HG02623 (cell line): ENCODE data around the gene TSHZ1.

Experiments used
- ATAC-seq: cut with Tn5 transposase; IDR thresholded peaks from one replicate; pipeline ENCODE4 v1.9.1; 2021; ENCODE audit warnings: moderate library complexity; ENCODE audit not compliant: unreplicated experiment

Gene TSHZ1, protein sequence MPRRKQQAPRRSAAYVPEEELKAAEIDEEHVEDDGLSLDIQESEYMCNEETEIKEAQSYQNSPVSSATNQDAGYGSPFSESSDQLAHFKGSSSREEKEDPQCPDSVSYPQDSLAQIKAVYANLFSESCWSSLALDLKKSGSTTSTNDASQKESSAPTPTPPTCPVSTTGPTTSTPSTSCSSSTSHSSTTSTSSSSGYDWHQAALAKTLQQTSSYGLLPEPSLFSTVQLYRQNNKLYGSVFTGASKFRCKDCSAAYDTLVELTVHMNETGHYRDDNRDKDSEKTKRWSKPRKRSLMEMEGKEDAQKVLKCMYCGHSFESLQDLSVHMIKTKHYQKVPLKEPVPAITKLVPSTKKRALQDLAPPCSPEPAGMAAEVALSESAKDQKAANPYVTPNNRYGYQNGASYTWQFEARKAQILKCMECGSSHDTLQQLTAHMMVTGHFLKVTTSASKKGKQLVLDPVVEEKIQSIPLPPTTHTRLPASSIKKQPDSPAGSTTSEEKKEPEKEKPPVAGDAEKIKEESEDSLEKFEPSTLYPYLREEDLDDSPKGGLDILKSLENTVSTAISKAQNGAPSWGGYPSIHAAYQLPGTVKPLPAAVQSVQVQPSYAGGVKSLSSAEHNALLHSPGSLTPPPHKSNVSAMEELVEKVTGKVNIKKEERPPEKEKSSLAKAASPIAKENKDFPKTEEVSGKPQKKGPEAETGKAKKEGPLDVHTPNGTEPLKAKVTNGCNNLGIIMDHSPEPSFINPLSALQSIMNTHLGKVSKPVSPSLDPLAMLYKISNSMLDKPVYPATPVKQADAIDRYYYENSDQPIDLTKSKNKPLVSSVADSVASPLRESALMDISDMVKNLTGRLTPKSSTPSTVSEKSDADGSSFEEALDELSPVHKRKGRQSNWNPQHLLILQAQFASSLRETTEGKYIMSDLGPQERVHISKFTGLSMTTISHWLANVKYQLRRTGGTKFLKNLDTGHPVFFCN (N-terminal part only)

GRCh38 chr18:75210274-75211001, at the start of gene TSHZ1:
Gene TSHZ1, plus strand, starts transcription at chr18:75210797. Its CDS starts 1,080 bp downstream, at chr18:75211877.
- ATAC-seq, result peak; percentile 32

GRCh38 chr18:75161256-75162028, 49.2 kb upstream of the TSHZ1 start:
- no peak for ATAC-seq

- no peak for ATAC-seq
These were observed 48.1 kb upstream of the TSHZ1 start for GRCh38 chr18:75162467-75162866.

DNA sequence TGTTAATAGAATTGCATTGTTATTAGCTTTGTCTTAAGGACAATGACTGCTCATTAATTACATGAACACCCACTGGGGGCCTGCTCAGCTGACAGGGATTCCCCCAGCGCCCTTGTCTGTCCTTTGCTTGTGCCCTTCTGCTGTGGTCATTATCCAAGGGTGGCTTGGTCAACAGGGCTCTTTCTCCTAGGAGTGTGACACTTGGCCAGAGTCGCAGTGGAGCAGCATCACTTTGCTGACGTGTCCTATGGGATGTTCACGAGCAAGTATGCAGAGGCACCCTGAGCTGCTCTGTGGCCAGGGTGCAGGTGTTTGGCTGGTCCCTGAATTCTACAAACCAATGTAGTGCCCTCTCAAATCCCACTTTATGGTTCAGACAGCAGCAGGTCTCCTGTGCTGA, 47.6 kb upstream of the TSHZ1 start:
- no peak for ATAC-seq

- ATAC-seq, result no peak
These were observed 46.9 kb upstream of the TSHZ1 start for GRCh38 chr18:75163736-75164135.

DNA sequence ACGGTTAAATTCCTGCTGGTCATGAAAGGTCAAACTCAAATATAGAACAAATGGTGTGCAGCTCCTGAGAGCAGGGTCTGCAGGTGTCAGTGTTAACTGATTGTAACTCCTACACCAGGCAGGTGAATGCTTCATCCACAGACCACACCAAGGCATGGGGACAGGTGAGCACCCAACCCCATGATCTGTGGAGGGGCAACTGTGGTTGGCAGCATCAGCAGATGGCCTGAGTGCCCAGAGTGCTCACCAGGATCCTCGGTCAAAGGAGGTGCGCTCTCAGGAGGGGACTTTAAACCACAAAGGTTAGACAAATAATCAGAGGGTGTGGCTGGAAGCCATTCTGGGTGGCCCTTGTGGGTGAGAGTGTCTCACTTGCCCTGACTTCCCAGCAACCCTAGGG, 46.1 kb upstream of the TSHZ1 start:
- no peak for ATAC-seq

DNA sequence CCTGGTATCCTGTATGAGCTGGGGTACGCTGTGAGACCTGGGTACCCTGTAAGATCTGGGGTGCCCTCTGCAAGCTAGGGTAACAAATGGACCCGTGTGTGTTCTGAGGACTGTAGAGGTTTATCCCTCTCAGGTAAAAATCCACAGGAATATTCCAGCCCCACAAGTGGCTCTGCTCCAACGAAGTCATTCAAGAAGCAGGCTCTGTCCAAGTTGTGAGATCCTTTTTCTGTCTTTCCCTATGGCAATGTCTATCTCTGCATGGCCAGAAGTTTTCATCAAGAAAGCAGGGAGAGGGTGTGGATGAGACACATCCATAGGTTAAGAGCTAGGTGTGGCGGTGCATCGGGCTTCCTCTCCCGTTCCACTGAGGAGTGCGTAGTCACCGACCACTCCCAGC, 44.7 kb upstream of the TSHZ1 start:
- ATAC-seq, result no peak

GRCh38 chr18:75167137-75167536, 43.5 kb upstream of the TSHZ1 start:
- no peak for ATAC-seq

GRCh38 chr18:75167759-75168618, 42.6 kb upstream of the TSHZ1 start:
- ATAC-seq, result no peak

GRCh38 chr18:75168619-75169018, 42.0 kb upstream of the TSHZ1 start:
- no peak for ATAC-seq

- no peak for ATAC-seq
These were observed 41.2 kb upstream of the TSHZ1 start for GRCh38 chr18:75169411-75169810.

DNA sequence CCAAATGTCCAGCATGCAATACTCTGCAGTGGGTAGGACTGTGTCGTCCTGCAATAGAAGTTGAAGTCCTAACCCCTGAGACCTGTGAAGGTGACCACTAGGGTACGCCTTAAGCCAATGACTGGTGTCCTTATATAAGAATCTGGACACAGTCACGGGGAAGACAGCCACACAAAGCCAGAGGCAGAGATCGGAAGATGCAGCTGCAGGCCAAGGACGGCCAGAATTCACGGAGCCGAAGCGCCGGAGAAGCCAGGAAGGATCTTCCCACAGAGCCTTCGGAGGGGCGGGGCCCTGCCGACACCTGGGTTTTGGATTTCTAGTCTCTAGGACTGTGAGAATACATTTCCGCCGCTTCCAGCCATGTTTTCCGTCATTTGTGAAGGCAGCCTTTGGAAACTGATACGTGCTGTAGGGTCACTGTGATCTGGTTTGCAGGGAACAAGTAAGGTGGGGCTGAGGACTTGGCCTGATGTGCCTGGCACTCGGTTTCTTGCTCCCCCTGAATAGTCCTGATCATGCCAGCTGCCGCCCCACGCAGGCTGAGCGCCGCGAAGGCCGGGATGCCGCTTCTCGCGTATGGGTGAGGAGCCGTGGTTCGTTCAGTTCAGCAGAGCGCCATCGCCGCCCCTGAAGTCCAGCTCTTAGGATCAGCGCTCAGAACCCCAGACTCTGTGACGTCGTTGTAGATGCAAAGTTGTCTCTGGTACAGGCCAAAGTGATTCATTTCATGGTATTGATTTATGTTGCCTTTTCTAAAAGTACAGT, 40.4 kb upstream of the TSHZ1 start:
- ATAC-seq, result no peak

DNA sequence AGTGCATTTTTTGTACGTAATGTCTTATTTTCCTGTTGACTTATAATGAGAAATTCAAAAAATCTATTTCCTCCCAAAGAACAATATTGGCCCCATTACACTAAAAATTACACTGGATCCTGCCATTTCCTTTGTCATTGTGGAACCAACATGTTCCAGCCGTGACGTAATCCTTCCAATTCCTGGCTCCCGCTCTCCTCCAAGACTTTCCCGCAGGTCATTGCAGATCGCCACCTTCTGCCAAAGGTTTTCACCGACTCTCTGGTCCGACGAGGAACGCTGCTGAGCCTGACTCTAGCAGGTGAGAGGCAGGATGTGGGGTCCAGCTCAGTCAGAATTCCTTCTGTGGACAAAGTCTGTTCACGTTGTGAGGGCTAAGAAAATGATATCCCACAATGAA, 39.7 kb upstream of the TSHZ1 start:
- ATAC-seq, result no peak

- no peak for ATAC-seq
These were observed 38.1 kb upstream of the TSHZ1 start for GRCh38 chr18:75172299-75173124.

DNA sequence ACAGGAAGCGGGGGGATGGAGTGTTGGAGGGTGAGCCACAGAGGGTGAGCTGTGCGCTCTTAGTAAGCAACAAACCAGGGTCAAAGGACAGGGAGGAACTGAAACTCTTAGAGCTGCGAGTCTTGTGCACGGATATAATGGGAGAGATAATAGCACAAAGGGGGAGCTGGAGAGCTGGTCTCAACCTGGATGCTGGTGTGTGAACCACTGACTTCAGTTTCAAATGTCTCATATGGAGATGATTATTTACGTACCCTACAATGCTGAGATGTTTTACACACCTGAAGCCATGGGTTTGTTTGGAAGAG, 37.5 kb upstream of the TSHZ1 start:
- peak; percentile 99 for ATAC-seq

GRCh38 chr18:75173738-75174137, 36.9 kb upstream of the TSHZ1 start:
- no peak for ATAC-seq

DNA sequence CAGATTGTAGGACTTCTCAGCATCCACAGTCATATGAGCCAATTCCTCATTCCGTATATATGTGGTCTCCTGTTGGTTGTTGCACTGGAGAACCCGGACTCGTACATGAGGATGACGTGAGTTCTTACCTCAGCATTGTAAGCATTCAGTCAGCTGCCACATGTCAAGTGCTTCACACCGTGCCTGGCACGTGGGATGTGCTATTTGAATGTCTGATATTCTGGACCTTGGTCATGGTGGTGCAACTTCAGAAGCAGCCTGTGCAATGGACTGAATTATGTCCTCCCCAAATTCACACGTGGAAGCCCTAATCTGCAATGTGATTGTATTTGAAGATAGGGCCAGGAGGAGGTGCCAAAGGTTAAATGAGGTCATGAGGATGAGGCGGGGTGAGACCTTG, 33.7 kb upstream of the TSHZ1 start:
- ATAC-seq, result no peak

DNA sequence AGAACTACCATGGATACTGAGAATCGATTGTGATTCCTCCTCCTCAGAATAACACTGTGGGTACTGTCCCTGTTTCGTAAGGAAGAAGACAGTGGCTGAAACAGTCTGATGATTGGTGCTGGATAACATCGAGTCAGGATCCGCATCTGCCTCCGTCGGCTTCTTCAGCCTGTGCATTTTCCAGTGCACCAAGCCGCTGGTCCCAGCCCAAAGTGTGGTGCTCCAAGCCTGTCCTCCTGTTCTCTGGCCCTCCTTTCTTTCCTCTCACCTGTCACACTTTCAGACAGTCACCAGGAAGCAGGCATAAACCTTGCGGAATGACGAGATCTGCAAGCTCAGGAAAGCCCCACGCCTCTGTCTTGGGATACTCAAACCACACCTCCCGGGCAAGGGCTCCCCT, 32.2 kb upstream of the TSHZ1 start:
- ATAC-seq, result no peak
